Measurements from ENCODE around the gene ADM5.
"Not testable (repeated sequence)": the region's sequence is repeated elsewhere in the genome, so short reads cannot be mapped to it uniquely, and the experiment has no call there.

ADM5 gene

DNA sequence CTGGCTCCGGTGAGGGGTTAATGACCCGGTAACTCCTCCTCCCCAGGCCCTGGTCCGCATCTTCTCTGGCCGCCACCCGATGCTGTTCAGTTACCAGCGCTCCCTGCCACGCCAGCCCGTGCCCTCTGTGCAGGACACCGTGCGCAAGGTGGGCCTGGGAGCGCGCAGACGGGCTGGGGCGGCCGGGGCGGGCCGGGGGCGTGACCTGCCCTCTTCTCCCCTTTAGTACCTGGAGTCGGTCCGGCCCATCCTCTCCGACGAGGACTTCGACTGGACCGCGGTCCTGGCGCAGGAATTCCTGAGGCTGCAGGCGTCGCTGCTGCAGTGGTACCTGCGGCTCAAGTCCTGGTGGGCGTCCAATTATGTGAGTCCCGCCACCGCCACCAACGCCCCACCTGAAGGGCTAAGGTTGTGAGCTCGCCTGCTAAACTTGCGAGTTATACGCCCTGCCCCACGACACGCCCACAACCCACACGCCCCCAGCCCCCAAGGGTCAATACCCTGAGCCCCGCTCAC is 11.9 kb downstream of the ADM5 start:
- no peak for DNase-seq (ENCODE audit: low read depth in 2 of 2)

DNA sequence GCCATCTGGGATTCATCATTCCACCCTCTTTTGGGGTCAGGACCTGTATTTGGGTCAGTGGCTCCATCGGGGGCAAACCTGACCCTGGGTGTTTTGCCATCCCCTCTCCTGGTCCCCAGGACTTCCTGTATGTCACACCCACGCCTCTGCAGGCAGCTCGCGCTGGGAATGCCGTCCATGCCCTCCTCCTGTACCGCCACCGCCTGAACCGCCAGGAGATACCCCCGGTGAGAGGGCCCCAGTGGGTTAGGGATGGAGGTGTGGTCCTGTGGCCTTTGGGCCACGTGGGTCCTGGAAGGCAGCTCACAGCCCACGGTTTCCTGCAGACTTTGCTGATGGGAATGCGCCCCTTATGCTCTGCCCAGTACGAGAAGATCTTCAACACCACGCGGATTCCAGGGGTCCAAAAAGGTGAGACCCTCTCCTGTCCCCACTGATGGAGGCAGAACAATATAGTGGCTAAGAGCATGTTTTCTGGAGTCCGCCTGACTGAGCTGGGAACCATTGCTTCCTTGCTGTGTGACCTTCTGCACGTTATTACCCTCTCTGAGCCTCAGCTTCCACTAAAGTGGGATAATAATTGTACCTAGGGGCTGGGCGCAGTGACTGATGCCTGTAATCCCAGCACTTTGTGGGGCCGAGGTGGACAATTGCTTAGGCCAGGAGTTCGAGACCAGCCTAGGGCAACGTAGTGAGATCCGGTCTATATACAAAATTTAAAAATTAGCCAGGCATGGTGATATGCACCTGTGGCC is 15.7 kb downstream of the ADM5 start:
- DNase-seq (ENCODE audit: low read depth in 2 of 2): no peak

DNA sequence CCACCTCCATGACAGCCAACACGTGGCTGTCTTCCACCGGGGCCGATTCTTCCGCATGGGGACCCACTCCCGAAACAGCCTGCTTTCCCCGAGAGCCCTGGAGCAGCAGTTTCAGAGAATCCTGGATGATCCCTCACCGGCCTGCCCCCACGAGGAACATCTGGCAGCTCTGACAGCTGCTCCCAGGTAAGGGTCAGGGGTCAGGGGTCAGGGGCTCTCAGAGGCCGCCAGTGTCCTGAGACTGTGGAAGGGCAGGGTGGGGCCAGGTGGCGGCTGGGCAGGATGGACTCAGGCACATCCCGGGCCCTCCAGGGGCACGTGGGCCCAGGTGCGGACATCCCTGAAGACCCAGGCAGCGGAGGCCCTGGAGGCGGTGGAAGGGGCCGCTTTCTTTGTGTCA is 16.5 kb downstream of the ADM5 start:
- no peak for DNase-seq (ENCODE audit: low read depth in 2 of 2)

DNA sequence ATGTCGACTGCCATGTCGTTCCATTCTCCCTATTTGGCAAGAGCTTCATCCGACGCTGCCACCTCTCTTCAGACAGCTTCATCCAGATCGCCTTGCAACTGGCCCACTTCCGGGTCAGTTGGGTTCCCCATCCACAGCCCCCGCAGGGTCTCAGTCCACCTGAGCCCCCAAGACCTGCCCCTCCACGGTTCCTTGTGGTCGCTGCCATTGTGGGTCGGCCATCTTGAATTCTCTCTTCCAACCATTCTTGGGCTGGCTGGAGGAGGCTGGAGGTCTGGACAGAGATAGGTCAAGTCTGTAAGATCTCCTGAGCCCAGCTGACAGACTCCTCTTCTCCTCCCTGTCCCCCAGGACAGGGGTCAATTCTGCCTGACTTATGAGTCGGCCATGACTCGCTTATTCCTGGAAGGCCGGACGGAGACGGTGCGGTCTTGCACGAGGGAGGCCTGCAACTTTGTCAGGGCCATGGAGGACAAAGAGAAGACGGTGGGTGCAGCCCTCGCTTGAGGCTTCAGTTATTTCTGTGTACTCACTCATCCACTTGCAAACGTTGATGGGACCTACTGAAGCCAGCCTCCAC is 21.1 kb downstream of the ADM5 start:
- no peak for DNase-seq (ENCODE audit: low read depth in 2 of 2)

DNA sequence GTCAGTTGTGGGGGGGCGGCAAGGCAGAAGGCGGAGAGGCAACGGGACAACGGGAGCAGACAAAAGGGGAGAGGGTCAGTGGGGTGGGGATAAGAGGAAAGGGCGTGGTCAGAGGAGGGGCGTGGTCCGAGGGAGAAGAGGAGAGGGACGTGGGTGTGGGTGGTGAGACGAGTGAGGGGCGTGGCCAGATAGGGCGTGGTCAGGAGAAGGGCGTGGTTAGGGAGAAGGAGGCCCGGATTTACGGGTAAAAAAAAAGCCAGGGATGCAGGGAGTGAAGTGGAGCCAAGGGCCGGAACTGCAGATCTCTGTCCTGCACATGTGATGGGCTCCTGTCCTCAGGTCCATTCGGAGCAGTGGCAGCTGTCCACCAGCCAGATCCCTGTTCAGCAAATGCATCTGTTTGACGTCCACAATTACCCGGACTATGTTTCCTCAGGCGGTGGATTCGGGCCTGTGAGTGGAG is 23.0 kb downstream of the ADM5 start:
- no peak for DNase-seq (ENCODE audit: low read depth in 2 of 2)

DNA sequence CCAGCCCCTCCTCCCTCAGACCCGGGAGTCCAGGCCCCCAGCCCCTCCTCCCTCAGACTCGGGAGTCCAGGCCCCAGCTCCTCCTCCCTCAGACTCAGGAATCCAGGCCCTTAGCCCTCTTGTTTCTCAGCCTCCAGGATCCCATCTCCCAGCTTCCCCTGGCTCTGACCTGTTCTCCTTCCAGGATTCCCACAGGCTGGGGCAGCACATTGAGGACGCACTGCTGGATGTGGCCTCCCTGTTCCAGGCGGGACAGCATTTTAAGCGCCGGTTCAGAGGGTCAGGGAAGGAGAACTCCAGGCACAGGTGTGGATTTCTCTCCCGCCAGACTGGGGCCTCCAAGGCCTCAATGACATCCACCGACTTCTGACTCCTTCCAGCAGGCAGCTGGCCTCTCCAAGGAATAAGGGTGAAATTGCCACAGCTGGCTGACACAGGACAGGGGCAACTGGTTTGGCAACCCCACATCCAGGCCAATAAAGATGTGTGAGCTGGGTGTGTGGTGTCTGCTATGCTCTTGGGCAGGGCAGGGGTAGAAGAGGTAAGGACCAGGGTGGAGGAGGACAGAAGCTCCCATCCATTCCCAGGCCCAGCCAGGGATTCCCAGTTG is 23.9 kb downstream of the ADM5 start:
- DNase-seq (ENCODE audit: low read depth in 2 of 2): no peak

DNA sequence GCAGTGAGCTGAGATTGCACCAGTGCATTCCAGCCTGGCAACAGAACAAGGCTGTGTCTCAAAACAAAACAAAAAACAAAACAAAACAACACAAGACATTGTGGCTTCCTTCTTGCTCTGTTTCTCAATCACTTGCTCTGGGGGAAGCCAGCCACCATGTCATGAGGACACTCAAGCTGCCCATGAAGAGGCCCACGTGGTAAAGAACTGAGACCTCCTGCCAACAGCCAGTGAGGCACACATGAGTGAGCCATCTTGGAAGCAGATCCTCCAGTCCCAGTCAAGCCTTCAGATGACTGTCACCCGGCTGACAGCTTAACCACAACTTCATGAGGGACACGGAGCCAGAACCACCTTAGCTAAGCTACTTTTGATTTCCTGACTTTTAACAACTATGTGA is 26.8 kb downstream of the ADM5 start:
- no peak for DNase-seq (ENCODE audit: low read depth in 2 of 2)

DNA sequence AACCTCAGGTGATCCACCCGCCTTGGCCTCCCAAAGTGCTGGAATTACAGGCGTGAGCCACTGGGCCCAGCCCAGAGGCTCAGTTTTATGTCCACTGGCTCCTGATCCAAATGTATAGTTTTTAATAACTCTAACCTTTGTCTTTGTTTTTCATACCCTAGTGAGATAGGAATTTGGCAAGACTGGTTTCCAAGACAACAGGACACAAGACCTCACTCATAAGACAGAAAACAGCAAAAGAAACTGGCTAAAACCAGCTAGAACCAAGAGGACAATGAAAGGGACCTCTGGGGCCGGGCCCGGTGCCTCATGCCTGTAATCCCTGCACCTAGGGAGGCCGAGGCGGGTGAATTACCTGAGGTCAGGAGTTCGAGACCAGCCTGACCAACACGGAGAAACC is 29.1 kb downstream of the ADM5 start:
- no peak for DNase-seq (ENCODE audit: low read depth in 2 of 2)

DNA sequence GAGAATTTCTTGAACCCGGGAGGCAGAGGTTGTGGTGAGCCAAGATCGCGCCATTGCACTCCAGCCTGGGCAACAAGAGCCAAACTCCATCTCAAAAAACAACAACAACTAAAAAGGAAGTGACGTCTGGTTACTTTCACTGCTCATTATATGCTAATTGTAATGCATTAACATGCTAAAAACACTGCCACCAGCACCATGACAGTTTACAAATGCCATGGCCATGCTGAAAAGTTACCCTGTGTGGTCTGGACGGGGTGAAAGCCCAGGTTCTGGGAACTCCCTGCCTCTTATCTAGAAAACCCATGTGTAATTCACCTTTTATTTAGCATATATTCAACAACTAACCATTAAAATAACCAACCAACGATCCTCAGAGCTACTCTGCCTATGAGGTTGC is 29.6 kb downstream of the ADM5 start:
- no peak for DNase-seq (ENCODE audit: low read depth in 2 of 2)

DNA sequence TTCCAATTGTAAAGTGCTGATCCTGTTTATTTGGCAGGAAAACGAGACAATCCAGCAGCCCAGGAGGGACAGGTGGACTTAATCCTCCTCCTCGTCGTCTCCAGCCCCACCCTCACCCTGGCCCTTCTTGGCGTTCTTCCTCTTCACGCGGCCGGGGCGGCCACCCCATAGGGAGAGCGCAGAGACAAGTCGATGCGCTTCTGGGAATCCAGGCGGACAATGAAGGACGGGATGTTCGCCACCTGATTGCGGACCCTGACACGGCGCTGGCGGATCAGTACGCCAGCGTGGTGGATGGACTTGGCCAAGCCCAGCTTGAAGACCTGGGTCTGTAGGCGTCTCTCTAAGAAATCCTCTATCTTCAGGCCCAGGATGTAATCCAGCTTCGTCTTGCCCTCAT is 30.0 kb downstream of the ADM5 start:
- DNase-seq (ENCODE audit: low read depth in 2 of 2): not testable (repeated sequence)

DNA sequence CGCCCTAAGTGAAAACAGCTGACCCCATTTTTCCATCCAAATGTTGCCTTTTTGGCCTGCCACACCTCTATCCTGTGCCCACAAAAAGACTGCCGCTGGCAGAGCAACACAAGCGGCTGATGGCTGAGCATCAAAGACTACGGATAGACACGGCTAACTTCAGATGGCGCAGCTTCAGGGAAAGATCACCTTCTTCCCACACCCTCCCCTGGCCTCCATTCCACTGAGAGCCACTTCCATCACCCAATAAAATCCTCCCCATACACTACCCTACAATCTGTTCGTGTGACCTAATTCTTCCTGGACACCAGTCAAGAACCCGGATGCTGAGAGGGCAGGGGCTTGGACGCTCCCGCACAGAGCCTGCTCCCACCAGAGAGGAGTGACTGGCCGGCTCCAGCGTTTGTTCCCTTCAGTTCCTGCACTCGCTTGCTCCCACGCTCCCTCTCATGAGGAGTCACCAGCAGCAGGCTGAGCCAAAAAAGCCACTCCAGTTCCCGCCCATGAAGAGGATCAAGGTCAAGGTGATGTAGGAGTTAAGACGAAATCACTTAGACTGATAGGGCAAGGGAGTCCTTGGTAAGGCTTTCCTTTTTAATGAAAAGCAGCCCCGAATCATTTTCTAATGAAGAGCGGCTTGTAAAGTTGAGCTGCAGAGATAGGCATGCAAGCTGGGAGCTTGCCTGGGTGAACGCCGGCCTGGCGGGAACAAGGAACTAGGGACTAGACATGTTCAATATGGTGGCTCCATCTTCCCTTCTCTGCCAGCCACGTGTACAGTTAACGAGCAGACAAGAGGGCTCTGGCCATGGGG is 38.0 kb downstream of the ADM5 start:
- no peak for DNase-seq (ENCODE audit: low read depth in 2 of 2)

DNA sequence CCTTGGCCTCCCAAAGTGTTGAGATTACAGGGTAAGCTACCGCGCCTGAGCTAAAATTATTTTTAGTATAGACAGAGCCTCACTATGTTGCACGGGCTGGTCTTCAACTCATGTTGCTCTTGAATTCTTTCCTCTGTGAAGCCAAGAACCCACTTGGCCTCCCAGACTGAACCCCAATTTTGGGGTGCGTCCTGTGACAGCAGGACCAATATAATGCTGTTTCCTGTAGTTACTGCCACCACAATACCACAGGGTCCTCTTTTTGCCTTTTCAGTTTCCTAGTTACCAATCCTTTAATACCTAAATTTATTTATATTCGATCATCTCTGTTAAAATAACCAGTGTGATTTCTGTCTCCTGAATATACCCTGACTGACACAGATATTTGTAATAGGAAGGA is 40.8 kb downstream of the ADM5 start:
- no peak for DNase-seq (ENCODE audit: low read depth in 2 of 2)

DNA sequence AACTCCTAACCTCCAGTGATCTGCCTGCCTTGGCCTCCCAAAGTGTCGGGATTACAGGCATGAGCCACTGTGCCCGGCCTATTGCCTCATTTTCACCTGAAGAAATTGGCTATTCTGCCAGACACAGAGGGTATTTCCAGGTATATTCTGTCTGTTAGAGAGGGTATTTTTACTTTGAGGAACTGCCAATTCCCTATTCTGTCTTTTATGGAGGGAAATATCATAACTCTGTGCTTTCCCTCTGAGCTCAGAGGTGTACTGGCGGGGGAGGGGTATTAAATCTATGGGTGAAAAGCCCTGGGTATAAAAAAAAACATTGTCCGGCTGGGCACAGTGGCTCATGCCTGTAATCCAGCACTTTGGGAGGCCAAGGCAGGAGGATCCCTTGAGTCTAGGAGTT is 48.9 kb downstream of the ADM5 start:
- no peak for DNase-seq (ENCODE audit: low read depth in 2 of 2)

DNA sequence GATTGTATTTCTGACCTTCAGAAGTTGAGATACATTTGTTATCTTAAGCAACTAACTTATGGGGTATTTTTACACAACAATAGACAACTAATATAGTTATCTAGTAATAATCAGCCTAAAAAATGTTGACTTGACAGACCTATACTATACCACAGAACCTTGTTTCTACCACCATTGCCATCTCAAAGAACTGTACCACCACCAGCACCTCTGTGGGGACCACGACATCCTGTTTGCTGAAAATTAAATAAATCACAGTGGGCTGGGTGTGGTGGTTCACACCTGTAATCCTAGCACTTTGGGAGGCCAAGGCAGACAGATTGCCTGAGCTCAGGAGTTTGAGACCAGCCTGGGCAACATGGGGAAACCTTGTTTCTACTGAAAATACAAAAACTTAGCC is 49.7 kb downstream of the ADM5 start:
- no peak for DNase-seq (ENCODE audit: low read depth in 2 of 2)

DNA sequence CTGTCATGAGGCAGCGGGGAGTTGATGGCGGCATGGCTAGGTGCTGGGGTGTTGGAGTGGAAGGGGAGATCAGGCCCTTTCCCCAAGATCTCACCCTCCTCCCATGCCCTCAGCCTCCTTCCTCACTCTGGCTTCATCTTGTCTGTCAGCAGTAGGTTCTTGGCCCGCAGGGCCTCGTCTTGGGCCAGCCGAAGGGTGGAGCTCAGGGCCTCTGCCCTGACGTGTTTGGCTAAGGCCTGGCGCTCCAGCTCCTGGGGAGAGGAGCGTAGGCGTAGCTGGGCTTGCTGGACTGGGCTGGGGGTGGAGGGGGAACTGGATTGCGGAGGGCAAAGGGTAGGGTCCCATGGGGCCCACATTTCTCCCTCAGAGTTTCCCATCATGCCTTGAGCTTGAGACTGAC is 50.5 kb downstream of the ADM5 start:
- no peak for DNase-seq (ENCODE audit: low read depth in 2 of 2)

Data from stimulated activated CD8-positive, alpha-beta memory T cell treated with anti-CD3 and anti-CD28 coated beads, Interleukin-2, amount 100 ng/mL, for 1 hour (primary cell).